PC-3 (cell line): ENCODE measurements around the gene CCM2L. TPM values are rescaled to one million over a fixed set of nuclear protein-coding genes. Genes with fewer than 3 reads are reported as not detected.

Source experiments
- ATAC-seq: fragments of 200-7000 bp; cut with Tn5 transposase; 2 replicates; pipeline ENCODE4 v1.9.1; 2020; ENCODE audit warnings: mild to moderate bottlenecking, moderate library complexity
- BruUV-seq: library from RNA; stranded (reverse); fragments of 400-500 nt; replicated peaks from 2 replicates; lab custom pipeline; 2021; lab: Mats Ljungman, UMichigan
- CTCF ChIA-PET: fragments of 300-600 bp; sonication (Branson Sonifier 250); formaldehyde crosslinking; loops from one replicate; lab custom pipeline; 2022; ENCODE audit warnings: antibody characterized with exemption; lab: Charles Lee
- POLR2A ChIA-PET: fragments of 300-600 bp; sonication (Branson Sonifier 250); formaldehyde crosslinking; loops from one replicate; lab custom pipeline; 2022; ENCODE audit warnings: antibody characterized with exemption; ENCODE audit not compliant: unreplicated experiment; lab: Charles Lee
- DNase-seq: peaks from one replicate; pipeline ENCODE4 v3.0.0-alpha.2; 2015
- H2AFZ ChIP-seq: fragments of 300-600 bp; sonication (generic); 2 replicates; pipeline ENCODE4 v1.6.0; 2016; ENCODE audit warnings: antibody characterized with exemption, low read length
- H3F3A ChIP-seq: fragments of 300-600 bp; sonication (generic); one replicate; pipeline ENCODE4 v1.6.0; 2017; ENCODE audit warnings: antibody characterized with exemption, low read length, control low read depth, mild to moderate bottlenecking; ENCODE audit not compliant: unreplicated experiment
- H3K27ac ChIP-seq: fragments of 300-600 bp; sonication (generic); 2 replicates; pipeline ENCODE4 v1.5.1; 2016; ENCODE audit warnings: mild to moderate bottlenecking, low read length
- H3K27me3 ChIP-seq: fragments of 300-600 bp; sonication (generic); 2 replicates; pipeline ENCODE4 v1.6.1; 2016; ENCODE audit warnings: low read length, mixed read lengths
- H3K36me3 ChIP-seq: fragments of 300-600 bp; sonication (generic); 2 replicates; pipeline ENCODE4 v1.6.1; 2016; ENCODE audit warnings: low read depth, mixed run types, low read length, mixed read lengths
- H3K4me1 ChIP-seq: fragments of 300-600 bp; sonication (generic); 2 replicates; pipeline ENCODE4 v1.5.1; 2016; ENCODE audit warnings: low read length; ENCODE audit not compliant: insufficient read depth
- H3K4me2 ChIP-seq: fragments of 300-600 bp; sonication (generic); 2 replicates; pipeline ENCODE4 v1.6.0; 2016; ENCODE audit warnings: low read length
- H3K4me3 ChIP-seq: fragments of 300-600 bp; sonication (generic); 2 replicates; pipeline ENCODE4 v1.5.1; 2016; ENCODE audit warnings: mild to moderate bottlenecking, low read length, mixed read lengths
- H3K79me2 ChIP-seq: fragments of 300-600 bp; sonication (generic); 2 replicates; pipeline ENCODE4 v1.6.1; 2017; ENCODE audit warnings: low read length, mixed read lengths
- H3K9ac ChIP-seq: fragments of 300-600 bp; sonication (generic); 2 replicates; pipeline ENCODE4 v1.6.0; 2016; ENCODE audit warnings: mild to moderate bottlenecking, low read length
- H3K9me2 ChIP-seq: fragments of 300-600 bp; sonication (generic); replicated peaks from 2 replicates; pipeline ENCODE4 v1.6.1; 2016; ENCODE audit warnings: mixed run types, low read length, mixed read lengths
- H3K9me3 ChIP-seq: fragments of 300-600 bp; sonication (generic); 2 replicates; pipeline ENCODE4 v1.6.1; 2016; ENCODE audit warnings: low read length, mixed read lengths
- H4K20me1 ChIP-seq: fragments of 300-600 bp; sonication (generic); 2 replicates; pipeline ENCODE4 v1.6.1; 2016; ENCODE audit warnings: low read length, mixed read lengths
- CTCF ChIP-seq: fragments of 300-600 bp; sonication (generic); conservative IDR thresholded peaks from 2 replicates; pipeline ENCODE4 v1.5.1; 2017; ENCODE audit warnings: antibody characterized with exemption, low read depth, mild to moderate bottlenecking, low read length
- EZH2 ChIP-seq: fragments of 300-600 bp; sonication (generic); IDR thresholded peaks from one replicate; pipeline ENCODE4 v1.6.1; 2017; ENCODE audit warnings: antibody characterized with exemption, mild to moderate bottlenecking, low read length; ENCODE audit not compliant: unreplicated experiment
- EZH2phosphoT487 ChIP-seq: fragments of 300-600 bp; sonication (generic); IDR thresholded peaks from 2 replicates; pipeline ENCODE4 v1.6.1; 2018; ENCODE audit warnings: mild to moderate bottlenecking, antibody characterized with exemption, low read length, borderline replicate concordance
- intact Hi-C: fragments of 100-400 bp; cut with micrococcal nuclease; formaldehyde crosslinking; loops from 2 replicates; pipeline ENCODE4 v1.9.0; 2023
- total RNA-seq: library from RNA; depleted of rRNA; stranded (reverse); fragments of >200 nt; gene quantifications from 2 replicates; pipeline ENCODE4 v1.2.3, GENCODE V29; 2014

The CCM2L gene
- total RNA-seq, 1 experiment from 2014 or later = not detected

GRCh38 chr20:31974951-31975487 lies 35.2 kb upstream of the CCM2L start:
- ChIA-PET POLR2A (no interaction called here), CTCF (interaction anchor here (0.5 kb wide), 1 partner anchor 122 kb away, joined by 3 read pairs; no protein-coding TSS in a partner anchor)
- H4K20me1 ChIP-seq = no peaks in the 10 kb centered on the region
- no TSS peak for BruUV-seq
- H3K79me2 ChIP-seq = no peaks in the 10 kb centered on the region
- DNase-seq = no peak
- H3K4me1 ChIP-seq = no peaks in the 10 kb centered on the region
- no peak for ATAC-seq
- peaks cover 53% of the 10 kb centered on the region for H3K27me3 ChIP-seq
- no peak overlapping the region for H3K4me2 ChIP-seq
- no peak overlapping the region for H2AFZ ChIP-seq
- TF ChIP-seq EZH2phosphoT487 (no peak), CTCF (no peak), EZH2 (no peak)
- no peaks in the 10 kb centered on the region for H3K9me3 ChIP-seq
- no peak overlapping the region for H3K9ac ChIP-seq
- no peaks in the 10 kb centered on the region for H3K9me2 ChIP-seq
- no peaks in the 10 kb centered on the region for H3K36me3 ChIP-seq
- no peak overlapping the region for H3K27ac ChIP-seq
- no peak overlapping the region for H3K4me3 ChIP-seq
- H3F3A ChIP-seq = no peaks in the 10 kb centered on the region
- intact Hi-C loops = no loop called here

- H3K9me2 ChIP-seq = no peaks in the 10 kb centered on the region
Observed at GRCh38 chr20:31975874-31976273, 34.4 kb upstream of the CCM2L start.

GRCh38 chr20:31977080-31977479 lies 33.2 kb upstream of the CCM2L start:
- H3K27me3 ChIP-seq = peaks cover 36% of the 10 kb centered on the region
- H2AFZ ChIP-seq = no peak overlapping the region
- no peaks in the 10 kb centered on the region for H3K79me2 ChIP-seq
- H3K4me3 ChIP-seq = no peak overlapping the region
- no peak overlapping the region for H3K27ac ChIP-seq
- no peaks in the 10 kb centered on the region for H3K36me3 ChIP-seq
- intact Hi-C loops = no loop called here
- ATAC-seq = no peak
- no peaks in the 10 kb centered on the region for H3F3A ChIP-seq
- no peaks in the 10 kb centered on the region for H3K9me2 ChIP-seq
- no peaks in the 10 kb centered on the region for H3K4me1 ChIP-seq
- no peak overlapping the region for H3K9ac ChIP-seq
- TF ChIP-seq CTCF (no peak), EZH2 (no peak), EZH2phosphoT487 (no peak)
- no peaks in the 10 kb centered on the region for H4K20me1 ChIP-seq
- no peaks in the 10 kb centered on the region for H3K9me3 ChIP-seq
- POLR2A ChIA-PET = no interaction called here
- CTCF ChIA-PET = no interaction called here
- BruUV-seq = no TSS peak
- no peak for DNase-seq
- no peak overlapping the region for H3K4me2 ChIP-seq

More at GRCh38 chr20:31975874-31976273, 34.4 kb upstream of the CCM2L start:
- Histone ChIP-seq H3K4me1 (no peaks in the 10 kb centered on the region), H3K79me2 (no peaks in the 10 kb centered on the region), H3K4me3 (no peak overlapping the region), H3K4me2 (no peak overlapping the region), H3K9me3 (no peaks in the 10 kb centered on the region), H3F3A (no peaks in the 10 kb centered on the region), H3K27me3 (peaks cover 45% of the 10 kb centered on the region), H3K36me3 (no peaks in the 10 kb centered on the region), H3K9ac (no peak overlapping the region), H3K27ac (no peak overlapping the region), H4K20me1 (no peaks in the 10 kb centered on the region), H2AFZ (no peak overlapping the region)
- no peak for DNase-seq
- CTCF ChIA-PET = no interaction called here
- no peak for TF ChIP-seq EZH2
- intact Hi-C loops = no loop called here
- POLR2A ChIA-PET = no interaction called here
- ATAC-seq = no peak
- no TSS peak for BruUV-seq
